Activated CD8-positive, alpha-beta memory T cell treated with anti-CD3 and anti-CD28 coated beads for 1 hour (primary cell): ENCODE measurements around the gene CD44.

Experiments
- DNase-seq, 2 donors: peaks; one replicate each; pipeline ENCODE4 v3.0.0-alpha.2; 2020; ENCODE audit warnings: low read depth in 1 of 2; ENCODE audit errors: extremely low read depth in 1 of 2

Gene CD44

GRCh38 chr11:35234460-35235156, 95.6 kb downstream of the CD44 start:
- DNase-seq = no peak

DNA sequence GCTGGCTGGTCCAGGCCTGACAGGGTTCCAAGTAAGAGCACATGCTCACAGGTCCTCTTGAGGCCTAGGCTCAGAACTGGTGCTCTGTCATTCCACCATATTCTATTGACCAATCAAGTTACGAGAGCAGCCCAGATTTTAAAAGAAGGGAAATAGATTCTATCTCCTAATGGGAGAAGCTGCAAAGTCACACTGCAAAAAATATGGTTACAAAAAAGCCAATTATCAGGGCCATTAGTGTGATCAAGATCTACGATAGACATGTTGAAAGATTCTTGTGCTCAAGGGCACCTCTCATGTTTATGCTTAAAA, 96.1 kb downstream of the CD44 start:
- no peak for DNase-seq

GRCh38 chr11:35235498-35235897, 96.5 kb downstream of the CD44 start:
- DNase-seq = no peak

- DNase-seq = peak; percentile 39 to 50
These were observed 97.1 kb downstream of the CD44 start for GRCh38 chr11:35235936-35236666.

DNA sequence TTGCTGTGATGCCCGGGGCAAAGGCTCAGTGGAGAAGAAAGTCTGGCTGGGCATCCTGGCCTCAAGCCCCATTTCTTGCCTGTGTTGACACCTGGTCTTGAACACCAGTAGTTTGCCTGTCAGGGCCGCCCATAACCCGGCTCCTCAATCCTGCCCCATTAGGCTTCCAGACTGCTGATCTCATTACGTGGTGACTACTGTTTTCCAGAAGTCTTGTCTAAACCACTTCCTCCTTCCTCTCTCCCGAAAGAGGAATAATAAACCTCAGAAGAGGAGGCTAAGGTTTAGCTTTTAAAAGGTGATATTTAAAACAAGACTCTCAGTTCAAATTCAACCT, 97.7 kb downstream of the CD44 start:
- no peak for DNase-seq

DNA sequence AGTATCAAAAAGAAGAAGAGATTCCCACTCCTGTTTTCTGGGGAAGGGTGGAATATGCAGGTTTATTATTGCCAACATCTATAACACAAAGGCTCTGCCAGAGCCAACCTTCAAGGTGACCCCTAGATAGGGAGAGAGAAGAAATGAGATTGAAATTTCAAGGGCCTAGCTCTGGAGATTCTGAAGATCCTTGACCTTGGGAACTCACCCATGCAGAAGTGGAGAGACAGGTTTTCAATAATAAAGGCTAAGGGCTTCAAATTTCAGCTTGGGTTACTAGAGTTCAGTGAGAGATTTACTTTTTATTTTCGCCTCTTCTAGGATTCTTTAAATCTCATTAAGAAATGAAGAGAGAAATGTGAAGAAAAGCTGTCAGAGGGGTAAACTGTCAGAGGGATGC, 98.4 kb downstream of the CD44 start:
- no peak for DNase-seq

- DNase-seq = peak; percentile 17 to 19
These were observed 99.1 kb downstream of the CD44 start for GRCh38 chr11:35237860-35238715.

DNA sequence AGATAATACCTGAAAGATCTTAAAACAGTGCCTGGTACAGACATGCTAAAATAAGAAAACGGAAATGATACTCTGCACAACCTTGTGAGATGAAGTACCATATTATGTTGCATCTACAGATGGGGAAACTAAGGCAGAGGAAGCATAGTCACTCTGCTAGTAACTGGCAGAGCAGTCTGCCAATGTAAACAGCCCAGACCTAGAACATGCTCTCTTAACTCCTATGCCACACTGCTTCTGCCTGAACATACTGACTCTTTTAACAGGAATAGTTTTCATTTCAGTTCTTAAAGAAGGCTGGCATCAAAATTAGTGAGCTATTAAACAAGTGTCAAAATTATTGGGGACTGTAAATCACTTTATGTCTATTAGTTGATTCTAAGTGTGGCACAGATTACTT, 99.9 kb downstream of the CD44 start:
- DNase-seq = no peak

DNA sequence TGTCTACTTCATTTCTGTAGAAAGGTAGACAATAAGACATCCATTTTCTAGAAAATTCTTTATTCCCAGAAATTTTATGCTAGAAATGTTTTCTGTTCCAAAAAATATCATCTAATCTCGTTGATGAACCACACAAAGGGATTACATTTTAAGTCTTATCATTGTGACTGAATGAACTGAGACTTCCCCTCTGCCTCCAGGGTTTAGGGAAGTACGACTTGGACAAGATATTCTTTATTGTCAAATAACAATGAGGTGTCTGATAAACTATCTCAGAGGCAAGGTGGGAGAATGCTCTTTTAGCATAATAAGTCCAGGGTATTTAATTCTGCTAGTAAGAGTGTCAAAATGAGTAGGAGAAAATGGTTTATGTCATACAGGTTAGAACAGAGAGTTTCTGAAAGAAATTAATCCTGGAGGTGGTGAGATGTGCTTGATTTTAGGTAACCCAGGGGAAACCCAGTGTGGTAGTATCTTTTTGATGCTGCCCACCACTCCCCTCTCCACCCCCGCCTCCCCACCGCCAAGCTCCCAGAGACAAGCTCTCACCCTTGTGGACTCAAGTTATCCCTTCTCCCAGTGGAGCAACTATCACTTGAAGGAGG, 100.6 kb downstream of the CD44 start:
- no peak for DNase-seq

DNA sequence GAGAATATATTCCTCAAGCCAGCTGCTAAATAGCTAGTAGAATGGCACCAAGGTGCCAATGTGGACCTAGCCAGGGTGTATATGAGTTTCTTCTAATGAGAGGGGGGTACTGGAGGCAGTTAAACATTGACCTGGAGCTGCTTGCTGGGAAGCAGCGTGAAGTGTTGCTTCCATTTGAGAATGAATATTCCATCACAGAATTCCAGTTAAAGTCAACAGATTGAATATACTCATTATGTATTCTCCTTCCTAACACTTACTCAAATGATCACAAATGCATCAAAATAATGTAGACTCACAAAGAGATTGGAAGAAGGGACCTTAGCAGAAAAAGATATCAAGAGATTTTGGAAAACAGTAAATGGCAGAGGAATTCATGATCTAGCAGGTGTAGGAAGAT, 102.1 kb downstream of the CD44 start:
- DNase-seq = no peak

DNA sequence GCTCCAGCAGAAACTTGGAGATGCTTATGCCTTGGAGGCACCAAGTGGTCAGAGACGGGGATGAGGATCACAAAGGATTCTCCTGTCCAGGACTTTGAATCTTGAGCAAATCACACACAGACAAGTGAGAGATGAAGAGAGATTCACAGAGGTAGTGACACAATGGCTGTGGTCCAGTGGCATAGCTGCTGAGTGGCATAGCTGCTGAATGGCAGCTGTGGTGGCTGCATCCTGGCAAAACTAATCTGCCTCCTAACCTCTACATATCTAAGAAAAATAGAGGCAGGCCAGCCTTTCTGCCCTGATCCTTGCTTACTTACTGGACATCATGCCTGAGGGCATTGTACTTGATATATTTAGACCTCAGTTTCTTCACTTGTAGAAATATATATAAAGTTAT, 102.6 kb downstream of the CD44 start:
- no peak for DNase-seq

- no peak for DNase-seq
These were observed 103.7 kb downstream of the CD44 start for GRCh38 chr11:35242412-35243242.

DNA sequence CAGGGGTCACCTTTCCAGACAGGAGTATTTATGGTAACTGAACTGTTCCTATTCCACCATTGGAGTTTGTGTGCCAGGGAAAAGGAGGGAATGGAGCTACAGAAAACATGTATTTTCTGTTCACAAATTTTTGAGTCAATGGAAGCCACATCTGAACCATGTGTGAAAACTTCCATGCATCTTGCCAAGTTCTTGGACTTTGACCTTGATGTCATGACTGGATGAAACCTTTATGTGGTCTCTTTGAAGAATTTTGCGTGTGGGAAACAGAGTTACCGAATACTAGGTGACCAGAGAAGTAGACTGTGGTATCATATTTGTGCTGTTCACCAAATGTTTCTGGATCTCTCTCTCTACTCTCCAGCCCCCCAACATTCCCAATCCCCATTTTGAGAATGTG, 104.8 kb downstream of the CD44 start:
- DNase-seq = no peak

DNA sequence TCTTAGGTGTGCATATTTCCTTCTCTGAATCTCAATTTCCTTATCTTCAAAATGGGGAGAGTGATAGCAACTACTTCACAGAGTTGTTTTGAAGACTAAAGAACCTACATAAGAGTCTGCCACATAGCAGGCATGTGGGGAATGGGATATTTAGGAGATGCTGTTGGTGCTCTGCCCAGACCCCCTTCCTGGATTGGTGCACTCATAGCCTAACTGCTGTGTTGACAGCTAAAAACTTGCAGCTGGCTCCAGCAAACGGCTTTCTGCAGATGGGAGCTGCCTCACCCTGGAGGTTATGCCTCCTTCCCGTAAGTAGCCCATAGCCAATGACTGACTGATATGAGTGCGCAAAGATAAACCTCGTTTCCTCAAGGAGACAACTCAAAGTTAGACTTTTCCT, 106.1 kb downstream of the CD44 start:
- no peak for DNase-seq

- DNase-seq = no peak
These were observed 106.8 kb downstream of the CD44 start for GRCh38 chr11:35245786-35246185.

GRCh38 chr11:35246745-35247144, 107.8 kb downstream of the CD44 start:
- DNase-seq = no peak

DNA sequence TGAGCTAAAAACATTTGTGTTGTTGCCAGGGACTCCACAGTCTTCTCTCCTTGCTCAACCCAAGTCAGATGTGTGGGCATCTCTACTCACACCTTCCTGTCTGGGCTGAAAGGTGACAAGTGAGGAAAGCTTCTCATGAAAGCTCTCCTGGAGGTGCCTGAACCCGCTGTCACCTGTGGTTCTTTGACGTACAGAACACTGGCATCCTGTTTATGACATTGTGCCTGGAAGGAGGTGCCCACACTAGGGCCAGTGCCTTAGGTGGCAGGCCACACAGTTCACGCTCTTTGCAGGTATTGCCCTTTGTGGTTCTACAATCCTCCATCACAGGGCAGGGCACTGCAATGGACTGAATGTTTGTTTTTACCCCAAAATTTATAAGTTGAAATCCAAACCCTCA, 108.5 kb downstream of the CD44 start:
- DNase-seq = peak; percentile 37 to 55

DNA sequence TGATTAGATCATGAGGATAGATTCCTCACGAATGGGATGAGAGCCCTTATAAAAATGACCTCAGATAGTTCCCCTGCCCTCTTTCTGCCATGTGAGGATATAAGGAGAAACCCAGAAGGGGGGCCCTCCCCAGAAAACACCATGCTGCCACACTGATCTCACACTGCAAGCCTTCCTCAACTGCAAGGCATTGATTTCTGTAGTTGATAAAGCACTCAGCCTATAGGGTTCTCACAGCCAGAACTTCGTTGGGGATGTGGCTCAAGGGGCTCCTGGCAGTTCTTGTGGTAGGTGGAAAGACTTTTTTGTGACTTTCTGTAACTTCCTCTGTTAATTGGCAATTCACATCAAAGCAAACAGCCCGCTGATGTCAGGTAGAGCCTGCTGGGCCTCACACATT, 108.9 kb downstream of the CD44 start:
- DNase-seq = no peak

GRCh38 chr11:35248558-35249323, 109.8 kb downstream of the CD44 start:
- DNase-seq = no peak

DNA sequence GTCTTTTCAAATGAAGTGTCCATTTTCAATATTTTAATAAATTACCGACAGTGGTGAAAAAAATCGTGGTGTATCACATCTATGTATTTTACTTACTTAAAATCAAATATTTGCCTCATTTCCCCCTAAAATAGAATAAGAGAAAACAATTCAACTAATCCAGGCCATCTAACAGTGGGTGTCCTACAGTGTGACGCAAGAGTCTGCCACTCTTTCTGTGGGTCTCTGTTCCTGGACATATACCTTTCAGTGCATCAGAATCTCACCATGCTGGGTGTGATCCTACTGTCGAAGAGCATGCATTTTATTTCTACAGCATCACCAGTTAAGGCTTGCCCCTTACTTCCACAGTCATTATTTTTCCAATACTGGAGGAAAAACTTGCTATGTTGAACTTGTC, 111.2 kb downstream of the CD44 start:
- no peak for DNase-seq
